ENCODE results near the gene RTN4IP1.

GRCh38 chr6:106579281-106579680 lies 50.0 kb downstream of the RTN4IP1 start:
- TF ChIP-seq CTCF (IDR thresholded peaks at IDR 0.05) (no peak), POLR2A (IDR thresholded peaks at IDR 0.05) (no peak)
